Glomerular endothelial cell (primary cell): Measurements from ENCODE around the gene APBA2. TPM values are rescaled to one million over a fixed set of nuclear protein-coding genes. Genes with fewer than 3 reads are reported as not detected.
"Not testable (repeated sequence)": the region's sequence is repeated elsewhere in the genome, so short reads cannot be mapped to it uniquely, and the experiment has no call there.

Experiments used
- DNase-seq: peaks from one replicate; pipeline ENCODE4 v3.0.0-alpha.2; 2011; ENCODE audit warnings: low read depth, low spot score; ENCODE audit errors: extremely low read depth
- total RNA-seq: library from RNA; depleted of rRNA; stranded (reverse); fragments of >200 nt; gene quantifications from 2 replicates; pipeline ENCODE4 v1.2.3, GENCODE V29; 2015

APBA2 gene
- total RNA-seq, 1 donor from 2014 or later = 59.1 TPM

DNA sequence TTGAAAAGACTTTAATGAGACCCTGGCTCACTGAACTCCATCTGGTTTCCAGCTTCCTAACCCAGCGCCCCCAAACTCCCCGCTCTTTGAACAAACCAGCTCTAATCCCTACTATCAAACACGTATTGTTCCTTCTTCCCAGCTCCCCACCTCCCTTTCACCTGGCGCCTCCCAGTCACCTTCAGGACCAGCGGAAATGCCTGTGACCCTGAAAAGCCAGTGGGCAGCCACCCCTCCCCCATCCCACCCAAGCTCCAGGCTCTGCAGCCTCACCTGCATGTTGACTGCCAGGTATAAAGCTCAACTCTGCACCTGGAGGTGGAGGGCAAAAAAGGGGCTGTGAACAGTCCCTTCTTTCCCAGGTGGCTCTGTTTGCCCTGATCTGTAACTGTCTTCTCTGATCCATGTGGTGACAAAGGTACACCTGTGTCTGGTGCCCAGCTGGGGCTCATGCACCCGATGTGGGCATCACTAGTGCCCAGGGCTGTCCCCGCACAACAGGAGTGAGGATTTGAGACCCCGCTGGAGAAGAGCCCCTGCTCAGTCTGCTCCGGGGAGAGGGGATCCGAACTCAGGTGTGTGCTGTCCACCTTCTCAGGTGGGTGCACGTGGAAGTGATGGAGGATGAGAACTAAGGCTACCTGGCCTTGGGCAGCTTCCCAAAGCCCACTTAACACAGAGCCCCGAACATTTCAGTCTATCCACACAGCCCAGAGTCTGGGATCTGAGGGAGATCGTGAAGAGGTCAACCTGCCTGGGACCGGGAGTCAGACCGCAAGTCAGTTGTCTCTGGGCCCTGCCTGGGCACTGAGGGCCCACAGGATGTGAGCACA, 254.9 kb downstream of the APBA2 start:
- no peak for DNase-seq

DNA sequence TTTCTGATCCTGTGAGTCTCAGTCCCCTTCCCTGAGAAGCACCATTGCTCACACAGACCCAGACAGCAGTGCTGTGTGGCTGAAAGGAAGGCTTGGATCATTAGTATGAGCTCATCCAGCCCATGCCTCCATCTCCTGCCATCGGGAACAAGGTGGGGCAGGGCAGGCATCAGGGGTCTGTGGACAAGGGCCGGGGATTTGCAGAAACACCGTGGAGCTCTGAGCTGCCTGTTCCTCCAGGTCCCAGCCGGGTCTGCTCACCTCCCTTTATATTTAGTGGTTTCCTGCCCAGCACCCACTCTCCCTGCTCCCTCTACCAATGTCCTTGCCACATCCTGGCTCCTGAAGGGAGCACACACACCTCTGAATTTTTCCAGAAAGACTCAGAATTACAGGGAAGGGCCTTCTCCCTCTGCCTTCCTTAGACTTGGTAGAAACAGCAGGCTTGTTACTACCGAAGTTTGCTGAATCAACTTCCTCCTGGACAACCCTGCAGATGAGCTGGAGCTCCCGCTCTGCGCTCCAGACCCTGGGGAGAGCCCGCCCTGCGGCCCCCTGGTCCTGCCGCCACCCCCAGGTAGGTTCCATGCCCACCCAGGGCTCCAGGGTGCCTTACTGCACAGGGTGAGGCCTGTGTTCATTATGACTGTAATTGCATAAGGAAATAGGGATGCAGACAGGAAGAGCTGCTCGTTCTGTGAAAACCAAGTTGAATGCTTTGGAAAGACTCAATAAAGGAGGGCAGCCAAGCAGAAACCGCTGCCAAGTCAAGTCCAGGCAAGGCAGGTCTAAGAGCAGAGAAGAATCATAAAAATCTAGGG, 255.7 kb downstream of the APBA2 start:
- DNase-seq = no peak

GRCh38 chr15:29142129-29142747, 256.5 kb downstream of the APBA2 start:
- no peak for DNase-seq

GRCh38 chr15:29143293-29143692, 257.5 kb downstream of the APBA2 start:
- DNase-seq = no peak

DNA sequence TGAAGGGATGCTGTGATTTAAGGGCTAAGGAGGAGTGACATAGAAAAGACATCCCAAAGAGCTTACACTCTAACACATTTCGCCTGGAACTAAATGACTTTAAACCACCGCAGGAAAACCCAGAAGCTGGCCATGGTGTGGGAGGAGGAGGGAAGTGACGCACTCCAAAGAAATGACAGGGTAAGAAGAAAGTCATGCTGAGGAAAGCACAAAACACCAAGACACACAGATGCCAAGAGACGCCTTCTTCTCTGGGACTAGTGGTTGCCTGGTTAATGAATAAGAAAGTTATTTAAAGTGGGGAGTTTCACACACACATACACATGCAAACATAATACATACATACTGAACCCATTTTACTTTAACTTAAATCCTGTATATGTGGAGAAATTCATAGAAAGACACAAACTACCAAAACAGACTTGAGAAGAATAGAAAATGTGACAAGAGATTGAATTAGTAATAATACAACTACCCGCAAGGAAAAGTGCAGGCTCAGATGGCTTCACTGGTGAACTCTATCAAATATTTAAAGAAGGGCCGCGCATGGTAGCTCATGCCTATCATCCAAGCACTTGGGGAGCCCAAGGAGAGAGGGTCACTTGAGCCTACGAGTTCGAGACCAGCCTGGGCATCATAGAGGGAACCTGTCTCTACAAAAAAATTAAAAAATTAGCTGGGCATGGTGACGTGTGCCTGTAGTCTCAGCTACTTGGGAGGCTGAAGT, 258.3 kb downstream of the APBA2 start:
- no peak for DNase-seq

- DNase-seq = no peak
Observed at GRCh38 chr15:29149738-29150075, 263.9 kb downstream of the APBA2 start.

DNA sequence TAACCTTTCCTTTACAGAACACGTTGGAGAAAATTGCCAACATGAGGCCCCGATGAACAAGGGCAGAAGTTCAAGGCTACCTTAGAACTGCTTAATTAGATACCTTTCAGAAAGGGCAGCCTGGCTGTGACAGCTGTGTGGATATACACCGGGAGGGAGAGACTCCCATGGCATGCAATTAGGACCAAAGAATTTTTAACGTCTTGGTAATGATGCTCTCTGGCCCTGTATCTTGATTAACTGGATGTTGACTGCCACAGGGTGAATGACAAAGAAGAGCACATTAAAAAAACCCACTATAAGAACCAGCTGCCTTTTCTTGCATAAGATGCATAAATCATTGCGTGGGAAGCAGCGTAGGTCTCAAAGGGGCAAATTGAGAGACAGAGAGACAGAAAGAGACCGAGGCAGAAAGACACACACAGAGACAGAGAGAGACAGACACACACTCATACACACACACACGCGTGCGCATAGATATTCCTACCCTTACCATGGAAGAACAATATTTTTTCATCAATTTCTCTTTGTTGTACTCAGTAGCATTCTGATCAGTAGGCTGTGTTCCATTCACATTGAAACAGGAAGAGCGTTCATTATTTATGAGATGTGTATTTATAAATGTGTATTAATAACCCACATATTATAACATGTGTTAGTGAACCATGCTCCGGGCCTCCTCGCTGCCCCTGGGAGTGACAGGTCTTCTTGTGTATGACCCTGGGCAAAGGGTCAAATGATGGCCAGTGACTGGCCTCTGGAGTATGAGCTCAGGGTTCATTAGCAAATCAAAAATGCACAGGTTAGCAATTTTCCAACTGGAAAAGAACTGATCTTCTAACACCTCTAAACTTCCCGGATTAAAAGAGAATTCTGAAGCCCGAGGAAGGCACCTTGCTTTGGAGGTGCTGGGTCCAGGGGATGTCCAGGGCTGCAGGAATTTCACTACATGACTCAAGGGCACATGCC, 265.0 kb downstream of the APBA2 start:
- no peak for DNase-seq

GRCh38 chr15:29151484-29151857, 265.7 kb downstream of the APBA2 start:
- DNase-seq = no peak

DNA sequence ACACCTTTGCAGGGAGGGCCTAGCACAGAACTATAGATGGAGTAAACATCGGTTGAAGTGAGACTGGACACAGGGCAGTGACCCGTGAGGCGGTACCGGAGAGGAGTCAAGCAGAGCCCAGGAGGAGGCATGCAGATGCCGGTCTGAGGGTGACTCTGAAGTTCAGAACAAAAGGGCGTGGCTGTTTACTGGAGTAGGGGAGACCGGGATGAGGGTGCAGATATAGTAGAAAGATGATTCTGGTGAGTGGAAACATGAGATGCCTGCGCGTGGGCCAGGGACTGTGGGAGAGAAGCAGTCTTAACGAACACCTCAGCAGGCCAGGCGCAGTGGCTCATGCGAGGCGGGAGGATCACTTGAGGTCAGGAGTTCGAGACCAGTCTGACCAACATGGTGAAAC, 270.7 kb downstream of the APBA2 start:
- DNase-seq = no peak

DNA sequence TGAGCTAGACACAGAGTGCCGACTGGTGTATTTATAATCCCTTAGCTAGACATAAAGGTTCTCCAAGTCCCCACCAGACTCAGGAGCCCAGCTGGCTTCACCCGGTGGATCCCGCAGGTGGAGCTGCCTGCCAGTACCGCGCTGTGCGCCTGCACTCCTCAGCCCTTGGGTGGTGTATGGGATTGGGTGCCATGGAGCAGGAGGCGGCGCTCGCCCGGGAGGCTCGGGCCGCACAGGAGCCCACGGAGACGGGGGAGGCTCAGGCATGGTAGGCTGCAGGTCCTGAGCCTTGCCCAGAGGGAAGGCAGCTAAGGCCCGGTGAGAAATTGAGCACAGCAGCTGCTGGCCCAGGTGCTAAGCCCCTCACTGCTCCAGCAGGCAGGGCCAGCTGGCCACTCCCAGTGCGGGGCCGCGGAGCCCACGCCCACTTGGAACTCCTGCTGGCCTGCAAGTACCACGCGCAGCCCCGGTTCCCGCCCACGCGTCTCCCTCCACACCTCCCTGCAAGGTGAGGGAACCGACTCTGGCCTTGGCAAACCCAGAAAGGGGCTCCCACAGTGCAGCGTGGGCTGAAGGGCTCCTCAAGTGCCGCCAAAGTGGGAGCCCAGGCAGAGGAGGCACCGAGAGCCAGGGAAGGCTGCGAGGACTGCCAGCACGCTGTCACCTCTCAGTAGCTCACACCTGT, 274.1 kb downstream of the APBA2 start:
- DNase-seq = no peak

DNA sequence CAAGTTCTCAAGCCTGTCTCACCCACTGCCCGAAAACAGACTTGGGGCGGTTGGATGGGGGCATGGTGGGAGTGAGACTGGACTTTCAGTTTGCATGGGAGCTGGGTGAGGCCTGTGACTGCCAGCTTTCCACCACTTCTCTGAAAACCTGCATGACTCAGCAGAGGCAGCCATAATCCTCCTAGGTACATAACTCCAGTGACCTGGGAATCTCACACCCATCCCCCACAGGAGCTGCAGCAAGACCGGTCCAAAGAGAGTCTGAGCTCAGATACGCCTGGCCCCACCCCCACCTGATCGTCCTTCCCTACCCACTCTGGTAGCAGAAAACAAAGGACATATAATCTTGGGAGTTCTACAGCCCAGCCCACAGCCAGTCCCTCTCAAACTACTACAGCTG, 276.6 kb downstream of the APBA2 start:
- DNase-seq = no peak

GRCh38 chr15:29167122-29167521, 281.3 kb downstream of the APBA2 start:
- DNase-seq = not testable (repeated sequence)

Other genes with a start within 250 kb of the APBA2 start
- gene GOLGA8M, start 173.6 kb upstream of the APBA2 start, total RNA-seq = 0.39 and 2.3 TPM in 2 replicates
- not detected in 2 replicates for gene GOLGA6L7, start 37.3 kb upstream of the APBA2 start, total RNA-seq